Measurements from ENCODE around the gene MROH2A.
A peak's percentile ranks its signal among the peaks of the same experiment; 100 is the strongest.

MROH2A gene

GRCh38 chr2:233846387-233847247 is 68.5 kb downstream of the MROH2A start:
- Histone ChIP-seq H3K36me3 (ENCODE audit: control insufficient read depth in 2 of 2, insufficient read depth in 2 of 2, low read length in 2 of 2) (peaks cover 0 to 11% of the 10 kb centered on the region in 2 donors), H3K27ac (ENCODE audit: low read depth in 2 of 2, low read length in 2 of 2) (no peak overlapping the region), H3K9me3 (ENCODE audit: control insufficient read depth in 2 of 2, low read length in 2 of 2) (no peaks in the 10 kb centered on the region), H3K4me3 (ENCODE audit: low read length in 2 of 2) (no peak overlapping the region), H3K27me3 (ENCODE audit: control insufficient read depth in 2 of 2, insufficient read depth in 2 of 2, low read length in 2 of 2) (no peaks in the 10 kb centered on the region), H3K9ac (ENCODE audit: low read depth in 1 of 2, low read length in 2 of 2) (no peak overlapping the region), H3K4me1 (ENCODE audit: control insufficient read depth in 2 of 2, insufficient read depth in 2 of 2, low read length in 2 of 2) (no peaks in the 10 kb centered on the region)

GRCh38 chr2:233847248-233847898 is 69.2 kb downstream of the MROH2A start:
- peaks cover 0 to 11% of the 10 kb centered on the region in 2 donors for H3K36me3 ChIP-seq (ENCODE audit: control insufficient read depth in 2 of 2, insufficient read depth in 2 of 2, low read length in 2 of 2)
- no peaks in the 10 kb centered on the region for H3K27me3 ChIP-seq (ENCODE audit: control insufficient read depth in 2 of 2, insufficient read depth in 2 of 2, low read length in 2 of 2)
- H3K9ac ChIP-seq (ENCODE audit: low read depth in 1 of 2, low read length in 2 of 2): no peak overlapping the region
- H3K27ac ChIP-seq (ENCODE audit: low read depth in 2 of 2, low read length in 2 of 2): no peak overlapping the region
- no peaks in the 10 kb centered on the region for H3K9me3 ChIP-seq (ENCODE audit: control insufficient read depth in 2 of 2, low read length in 2 of 2)
- H3K4me3 ChIP-seq (ENCODE audit: low read length in 2 of 2): no peak overlapping the region
- H3K4me1 ChIP-seq (ENCODE audit: control insufficient read depth in 2 of 2, insufficient read depth in 2 of 2, low read length in 2 of 2): no peaks in the 10 kb centered on the region

GRCh38 chr2:233848276-233848675 is 70.1 kb downstream of the MROH2A start:
- H3K27me3 ChIP-seq (ENCODE audit: control insufficient read depth in 2 of 2, insufficient read depth in 2 of 2, low read length in 2 of 2): no peaks in the 10 kb centered on the region
- no peaks in the 10 kb centered on the region for H3K9me3 ChIP-seq (ENCODE audit: control insufficient read depth in 2 of 2, low read length in 2 of 2)
- peaks cover 0 to 11% of the 10 kb centered on the region in 2 donors for H3K36me3 ChIP-seq (ENCODE audit: control insufficient read depth in 2 of 2, insufficient read depth in 2 of 2, low read length in 2 of 2)
- no peak overlapping the region for H3K27ac ChIP-seq (ENCODE audit: low read depth in 2 of 2, low read length in 2 of 2)
- peaks cover 3% of the 10 kb centered on the region in 2 donors for H3K4me1 ChIP-seq (ENCODE audit: control insufficient read depth in 2 of 2, insufficient read depth in 2 of 2, low read length in 2 of 2)
- no peak overlapping the region for H3K9ac ChIP-seq (ENCODE audit: low read depth in 1 of 2, low read length in 2 of 2)
- H3K4me3 ChIP-seq (ENCODE audit: low read length in 2 of 2): no peak overlapping the region

GRCh38 chr2:233849607-233850271 is 71.6 kb downstream of the MROH2A start:
- no peak overlapping the region for H3K27ac ChIP-seq (ENCODE audit: low read depth in 2 of 2, low read length in 2 of 2)

GRCh38 chr2:233850745-233851144 is 72.6 kb downstream of the MROH2A start:
- Histone ChIP-seq H3K9ac (ENCODE audit: low read depth in 1 of 2, low read length in 2 of 2) (no peak overlapping the region), H3K36me3 (ENCODE audit: control insufficient read depth in 2 of 2, insufficient read depth in 2 of 2, low read length in 2 of 2) (peaks cover 0 to 4% of the 10 kb centered on the region in 2 donors), H3K4me1 (ENCODE audit: control insufficient read depth in 2 of 2, insufficient read depth in 2 of 2, low read length in 2 of 2) (peaks cover 6 to 12% of the 10 kb centered on the region in 2 donors), H3K9me3 (ENCODE audit: control insufficient read depth in 2 of 2, low read length in 2 of 2) (no peaks in the 10 kb centered on the region), H3K27ac (ENCODE audit: low read depth in 2 of 2, low read length in 2 of 2) (no peak overlapping the region), H3K27me3 (ENCODE audit: control insufficient read depth in 2 of 2, insufficient read depth in 2 of 2, low read length in 2 of 2) (no peaks in the 10 kb centered on the region), H3K4me3 (ENCODE audit: low read length in 2 of 2) (no peak overlapping the region)

More at GRCh38 chr2:233849607-233850271, 71.6 kb downstream of the MROH2A start:
- Histone ChIP-seq H3K27me3 (ENCODE audit: control insufficient read depth in 2 of 2, insufficient read depth in 2 of 2, low read length in 2 of 2) (no peaks in the 10 kb centered on the region), H3K9me3 (ENCODE audit: control insufficient read depth in 2 of 2, low read length in 2 of 2) (no peaks in the 10 kb centered on the region), H3K4me3 (ENCODE audit: low read length in 2 of 2) (no peak overlapping the region), H3K4me1 (ENCODE audit: control insufficient read depth in 2 of 2, insufficient read depth in 2 of 2, low read length in 2 of 2) (peaks cover 6 to 12% of the 10 kb centered on the region in 2 donors), H3K9ac (ENCODE audit: low read depth in 1 of 2, low read length in 2 of 2) (no peak overlapping the region), H3K36me3 (ENCODE audit: control insufficient read depth in 2 of 2, insufficient read depth in 2 of 2, low read length in 2 of 2) (peaks cover 0 to 4% of the 10 kb centered on the region in 2 donors)

GRCh38 chr2:233851169-233851568 is 73.0 kb downstream of the MROH2A start:
- H3K27ac ChIP-seq (ENCODE audit: low read depth in 2 of 2, low read length in 2 of 2): no peak overlapping the region
- H3K27me3 ChIP-seq (ENCODE audit: control insufficient read depth in 2 of 2, insufficient read depth in 2 of 2, low read length in 2 of 2): no peaks in the 10 kb centered on the region
- H3K36me3 ChIP-seq (ENCODE audit: control insufficient read depth in 2 of 2, insufficient read depth in 2 of 2, low read length in 2 of 2): peaks cover 0 to 4% of the 10 kb centered on the region in 2 donors
- no peak overlapping the region for H3K4me3 ChIP-seq (ENCODE audit: low read length in 2 of 2)
- H3K9ac ChIP-seq (ENCODE audit: low read depth in 1 of 2, low read length in 2 of 2): no peak overlapping the region
- H3K4me1 ChIP-seq (ENCODE audit: control insufficient read depth in 2 of 2, insufficient read depth in 2 of 2, low read length in 2 of 2): peaks cover 6 to 12% of the 10 kb centered on the region in 2 donors
- H3K9me3 ChIP-seq (ENCODE audit: control insufficient read depth in 2 of 2, low read length in 2 of 2): no peaks in the 10 kb centered on the region

DNA sequence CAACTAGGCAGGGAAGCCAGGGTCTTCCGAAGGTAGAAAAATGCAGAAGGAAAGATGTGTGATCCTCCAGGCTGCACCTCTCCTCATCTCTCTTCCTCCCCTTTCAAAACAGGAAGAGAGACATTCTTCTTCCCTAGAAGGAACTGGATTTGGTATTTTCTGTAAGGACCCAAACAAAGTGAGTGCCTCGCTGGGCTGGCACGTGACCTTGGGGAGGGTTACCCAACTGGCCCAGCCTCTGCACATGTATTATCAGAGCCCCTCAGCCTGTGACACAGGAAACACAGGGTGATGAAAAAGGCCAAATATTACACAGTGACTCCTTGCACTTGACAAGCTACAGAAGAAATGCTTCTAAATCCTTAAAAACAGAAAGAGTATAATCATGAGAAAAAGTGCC is 73.9 kb downstream of the MROH2A start:
- no peak overlapping the region for H3K9ac ChIP-seq (ENCODE audit: low read depth in 1 of 2, low read length in 2 of 2)
- no peaks in the 10 kb centered on the region for H3K27me3 ChIP-seq (ENCODE audit: control insufficient read depth in 2 of 2, insufficient read depth in 2 of 2, low read length in 2 of 2)
- H3K27ac ChIP-seq (ENCODE audit: low read depth in 2 of 2, low read length in 2 of 2): no peak overlapping the region
- no peak overlapping the region for H3K4me3 ChIP-seq (ENCODE audit: low read length in 2 of 2)
- H3K36me3 ChIP-seq (ENCODE audit: control insufficient read depth in 2 of 2, insufficient read depth in 2 of 2, low read length in 2 of 2): peaks cover 0 to 4% of the 10 kb centered on the region in 2 donors
- H3K9me3 ChIP-seq (ENCODE audit: control insufficient read depth in 2 of 2, low read length in 2 of 2): no peaks in the 10 kb centered on the region
- peaks cover 6 to 12% of the 10 kb centered on the region in 2 donors for H3K4me1 ChIP-seq (ENCODE audit: control insufficient read depth in 2 of 2, insufficient read depth in 2 of 2, low read length in 2 of 2)

DNA sequence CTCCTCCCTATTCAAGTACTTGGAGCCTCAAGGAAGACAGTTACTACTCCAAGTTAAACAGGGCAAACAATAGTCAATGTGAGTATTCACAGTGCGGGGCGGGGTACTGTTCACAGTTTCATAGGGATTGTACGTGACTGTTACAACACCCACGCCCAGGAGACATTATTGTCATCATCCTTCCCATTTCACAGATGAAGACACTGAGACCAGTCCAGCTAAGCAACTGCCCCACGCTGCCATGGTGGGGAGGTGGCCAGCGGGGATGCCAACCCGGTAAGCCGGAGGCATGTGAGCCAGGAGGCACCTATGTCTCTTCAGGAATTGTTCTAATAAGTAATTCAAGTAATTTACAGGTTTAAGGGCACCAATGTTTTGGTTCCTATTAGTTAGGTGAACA is 75.2 kb downstream of the MROH2A start:
- H3K27me3 ChIP-seq (ENCODE audit: control insufficient read depth in 2 of 2, insufficient read depth in 2 of 2, low read length in 2 of 2): no peaks in the 10 kb centered on the region
- no peak overlapping the region for H3K27ac ChIP-seq (ENCODE audit: low read depth in 2 of 2, low read length in 2 of 2)
- peak overlapping the region; percentile 79 to 90 for H3K4me3 ChIP-seq (ENCODE audit: low read length in 2 of 2)
- peaks cover 8 to 12% of the 10 kb centered on the region in 2 donors for H3K4me1 ChIP-seq (ENCODE audit: control insufficient read depth in 2 of 2, insufficient read depth in 2 of 2, low read length in 2 of 2)
- H3K36me3 ChIP-seq (ENCODE audit: control insufficient read depth in 2 of 2, insufficient read depth in 2 of 2, low read length in 2 of 2): peaks cover 0 to 4% of the 10 kb centered on the region in 2 donors
- peak overlapping the region in 1 of 2 donors; percentile 59 for H3K9ac ChIP-seq (ENCODE audit: low read depth in 1 of 2, low read length in 2 of 2)
- H3K9me3 ChIP-seq (ENCODE audit: control insufficient read depth in 2 of 2, low read length in 2 of 2): no peaks in the 10 kb centered on the region

DNA sequence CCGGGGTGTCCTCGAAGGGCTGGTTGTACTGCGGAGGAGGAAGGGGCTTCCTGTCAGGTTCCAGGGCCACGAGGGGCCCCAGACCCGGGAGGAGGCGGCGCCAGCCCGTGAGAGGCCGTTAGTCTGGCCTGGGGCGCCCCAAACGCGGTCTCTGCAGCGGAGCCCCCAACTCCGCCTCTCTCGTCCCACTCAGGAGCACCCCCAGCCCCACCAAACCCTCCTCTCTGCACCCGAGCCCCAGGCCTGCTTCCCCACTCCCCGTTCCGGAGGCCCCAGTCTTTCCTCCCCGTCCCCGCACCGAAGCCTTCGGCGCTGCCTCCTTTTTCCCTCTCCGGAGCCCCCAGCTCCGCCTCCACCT is 75.7 kb downstream of the MROH2A start:
- Histone ChIP-seq H3K9ac (ENCODE audit: low read depth in 1 of 2, low read length in 2 of 2) (peak overlapping the region; percentile 28 to 59), H3K36me3 (ENCODE audit: control insufficient read depth in 2 of 2, insufficient read depth in 2 of 2, low read length in 2 of 2) (no peaks in the 10 kb centered on the region), H3K4me1 (ENCODE audit: control insufficient read depth in 2 of 2, insufficient read depth in 2 of 2, low read length in 2 of 2) (peaks cover 8 to 12% of the 10 kb centered on the region in 2 donors), H3K27me3 (ENCODE audit: control insufficient read depth in 2 of 2, insufficient read depth in 2 of 2, low read length in 2 of 2) (no peaks in the 10 kb centered on the region), H3K9me3 (ENCODE audit: control insufficient read depth in 2 of 2, low read length in 2 of 2) (no peaks in the 10 kb centered on the region), H3K4me3 (ENCODE audit: low read length in 2 of 2) (peak overlapping the region; percentile 79 to 90), H3K27ac (ENCODE audit: low read depth in 2 of 2, low read length in 2 of 2) (no peak overlapping the region)
